Cardiac fibroblast (primary cell): Measurements from ENCODE around the gene OLFML1.
A peak's percentile ranks its signal among the peaks of the same experiment; 100 is the strongest.

Source experiments
- DNase-seq, 2 donors: peaks; one replicate each; pipeline versions ENCODE4 v3.0.0 to v3.0.0-alpha.2; 2010; ENCODE audit warnings: low read depth in 2 of 2
- H3K4me3 ChIP-seq, 2 donors: replicated peaks in 1 of 2; 1 replicate in 1 of 2; 2 replicates in 1 of 2; pipeline ENCODE4 v1.5.1; 2011; ENCODE audit warnings: low read depth in 2 of 2, low read length in 2 of 2, mild to moderate bottlenecking in 2 of 2, moderate library complexity in 1 of 2
- CTCF ChIP-seq: IDR thresholded peaks from one replicate; pipeline ENCODE4 v1.5.1; 2011; ENCODE audit warnings: low read depth, mild to moderate bottlenecking, low read length, inconsistent platforms

Gene OLFML1

DNA sequence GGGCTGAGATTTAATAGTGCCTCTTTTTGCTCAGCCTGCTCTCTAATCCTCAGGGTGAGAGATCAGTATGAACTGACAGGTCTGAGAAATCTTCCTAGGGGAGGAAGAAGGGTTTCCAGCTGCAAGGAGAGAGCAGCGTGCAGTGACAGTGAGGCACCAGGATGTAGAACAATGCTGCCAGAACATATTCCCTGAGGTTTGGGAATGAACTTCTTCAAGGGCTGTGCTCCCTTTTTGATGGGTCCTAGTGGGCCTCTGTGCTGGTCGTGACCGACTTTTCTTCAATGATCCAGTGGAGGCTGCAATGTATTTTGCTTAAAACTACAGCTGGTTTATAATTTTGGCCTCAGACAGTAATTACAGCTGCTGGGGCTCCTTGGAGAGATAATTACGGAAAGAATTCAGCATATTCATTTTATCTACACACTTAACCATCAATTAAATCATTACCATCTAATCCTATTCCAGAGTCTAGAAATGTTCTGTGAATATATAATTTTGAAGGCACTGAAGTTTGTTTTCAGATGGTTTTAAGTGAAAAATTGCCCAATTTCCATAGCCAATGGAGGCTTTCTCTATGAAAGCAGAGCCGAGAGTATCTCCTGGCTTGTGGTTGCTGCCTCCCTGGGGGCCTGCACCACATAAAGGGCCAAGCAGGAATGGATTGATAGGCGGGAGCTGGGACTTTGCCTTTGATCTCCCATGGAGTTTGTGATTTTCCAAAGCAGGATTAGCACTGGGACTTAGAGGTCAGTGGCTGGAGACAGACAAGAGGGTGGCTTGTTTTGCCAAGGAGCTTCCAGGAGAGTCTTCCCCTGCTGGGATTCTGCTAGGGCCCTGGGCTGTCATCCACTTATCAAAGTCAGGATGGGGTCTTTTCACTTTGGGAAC lies 41.0 kb upstream of the OLFML1 start:
- no peak for TF ChIP-seq CTCF
- no peak overlapping the region for H3K4me3 ChIP-seq
- DNase-seq: no peak

GRCh38 chr11:7445564-7445963 lies 39.7 kb upstream of the OLFML1 start:
- TF ChIP-seq CTCF: no peak
- no peak overlapping the region for H3K4me3 ChIP-seq
- DNase-seq: no peak

DNA sequence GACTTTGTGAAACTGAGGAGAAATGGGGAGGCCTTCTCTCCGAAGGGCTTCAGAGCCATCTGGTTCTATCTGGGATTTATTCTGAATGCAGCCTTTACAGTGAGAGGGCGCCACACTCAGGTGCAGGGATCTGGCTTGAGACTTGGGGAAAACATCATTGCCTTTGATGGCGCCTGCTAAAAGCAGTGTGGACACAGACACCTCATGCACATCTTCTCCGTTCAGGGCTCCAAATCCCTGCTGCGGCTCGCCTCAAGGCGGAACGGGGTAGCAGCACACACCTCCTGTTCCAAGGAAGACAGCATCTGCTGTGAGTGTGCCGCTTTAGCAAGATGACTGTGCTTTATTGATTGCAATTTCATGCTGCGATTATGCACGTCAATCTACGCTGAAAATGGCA lies 37.1 kb upstream of the OLFML1 start:
- H3K4me3 ChIP-seq: no peak overlapping the region
- no peak for DNase-seq
- TF ChIP-seq CTCF: no peak

- H3K4me3 ChIP-seq: no peak overlapping the region
- TF ChIP-seq CTCF: no peak
- DNase-seq: no peak
Measured at GRCh38 chr11:7449211-7449840, 36.0 kb upstream of the OLFML1 start.

DNA sequence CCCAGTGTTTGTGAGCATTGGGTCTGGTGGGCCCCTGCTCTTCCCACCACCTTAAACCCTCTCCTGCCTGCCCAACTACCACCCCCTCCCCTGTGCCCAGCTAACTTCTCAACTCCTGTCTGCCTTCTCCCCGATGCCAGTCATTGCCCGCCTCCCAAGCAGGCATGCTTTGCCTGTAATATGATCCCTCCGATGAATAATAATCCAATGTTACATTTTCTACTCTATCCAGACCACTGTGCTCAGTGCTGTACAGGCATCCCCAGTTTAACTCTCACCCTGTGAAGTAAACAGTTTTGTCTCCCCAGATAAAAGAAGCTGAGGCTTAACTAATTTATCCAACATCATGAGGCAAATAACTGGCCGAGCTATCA lies 35.5 kb upstream of the OLFML1 start:
- TF ChIP-seq CTCF: no peak
- DNase-seq: no peak
- H3K4me3 ChIP-seq: no peak overlapping the region

- no peak overlapping the region for H3K4me3 ChIP-seq
- peak in 1 of 2 donors; percentile 18 for DNase-seq
- no peak for TF ChIP-seq CTCF
Measured at GRCh38 chr11:7450836-7451235, 34.5 kb upstream of the OLFML1 start.

DNA sequence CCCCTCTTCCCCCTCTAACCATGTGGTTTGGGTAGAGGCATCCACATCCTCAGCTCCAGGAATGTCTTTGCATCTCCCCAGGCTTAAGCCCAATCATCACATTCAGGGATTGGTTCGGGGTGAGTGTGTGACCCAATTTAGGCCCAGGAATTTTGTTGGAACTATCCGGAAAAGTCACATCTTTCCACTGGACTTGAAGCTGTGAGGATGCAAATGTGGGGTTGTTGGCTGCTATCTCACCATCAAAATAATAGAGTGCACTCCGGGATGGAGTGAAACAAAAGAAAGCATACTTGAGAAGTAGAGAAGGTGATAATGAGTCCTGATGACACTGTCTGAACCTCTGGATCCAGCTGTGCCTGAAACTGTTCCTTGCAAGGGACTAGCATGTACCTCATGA lies 33.8 kb upstream of the OLFML1 start:
- TF ChIP-seq CTCF: no peak
- DNase-seq: no peak
- no peak overlapping the region for H3K4me3 ChIP-seq
